ENCODE measurements around the gene CPSF3. TPM values are rescaled to one million over a fixed set of nuclear protein-coding genes. Genes with fewer than 3 reads are reported as not detected.

CPSF3 gene
- total and polyA plus RNA-seq, 2 of the 8 experiments (the other 6 are each of a cell fraction or from before 2014, with no cell fraction given) = 44.5 to 93.3 TPM

DNA sequence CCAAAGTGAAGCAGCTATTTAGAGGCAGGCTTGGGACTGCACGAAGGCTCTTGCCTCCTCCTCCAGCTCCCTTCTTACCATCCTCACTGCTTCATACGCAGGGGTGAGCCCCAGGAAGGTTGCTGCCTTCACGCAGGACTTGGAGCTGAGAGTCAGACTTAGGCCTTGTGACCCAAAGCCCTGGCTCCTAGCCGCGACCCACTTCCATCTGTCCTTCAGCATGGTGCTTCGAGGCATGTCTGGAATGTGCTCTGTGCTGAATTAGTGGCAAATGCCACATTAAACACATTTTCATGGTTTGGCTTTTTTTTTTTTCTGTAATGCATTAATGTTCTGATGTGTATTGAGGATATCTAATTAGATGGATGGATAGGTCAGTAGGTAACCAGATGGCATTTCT is 37.6 kb upstream of the CPSF3 start:
- H2AFZ ChIP-seq (ENCODE audit: low read length) = no peak overlapping the region
- no peak overlapping the region for H3K4ac ChIP-seq (replicated peaks; ENCODE audit: insufficient read length, low read depth, low read length)
- no peaks in the 10 kb centered on the region for H3K79me2 ChIP-seq (ENCODE audit: control insufficient read depth in 1 of 2, insufficient read depth in 2 of 2, low read length in 2 of 2)
- 93% methylated on average over 6 of the region's 6 CpGs; no CpG with 5 or more reads in 1 of the 2 experiments for WGBS, 2 experiments (ENCODE audit: extremely low coverage in 1 of 2, insufficient coverage in 1 of 2, insufficient read length in 1 of 2, insufficient replicate concordance in 2 of 2, low coverage in 1 of 2, low lambda C conversion rate in 2 of 2, missing lambda C conversion rate in 1 of 2)
- peaks cover 2 to 8% (median 3%) of the 10 kb centered on the region in 4 experiments; a peak in 4 of 8 replicates for H3K36me3 ChIP-seq (ENCODE audit: control insufficient read depth in 2 of 4, insufficient read depth in 4 of 4, low read length in 3 of 4)
- peaks cover 0 to 3% of the 10 kb centered on the region in 2 experiments for H4K20me1 ChIP-seq (replicated peaks in 1 of 2; ENCODE audit: control insufficient read depth in 1 of 2, insufficient read depth in 2 of 2, low read length in 2 of 2)
- H3K23ac ChIP-seq (ENCODE audit: insufficient read length) = no peak overlapping the region
- DNase-seq (ENCODE audit: low read depth in 1 of 2, low spot score in 2 of 2) (no peak), FAIRE-seq (no peak)
- H4K91ac ChIP-seq (replicated peaks; ENCODE audit: insufficient read length, low read length) = no peak overlapping the region
- no peak overlapping the region for H2BK20ac ChIP-seq (ENCODE audit: low read length)
- no peak overlapping the region for H4K5ac ChIP-seq (ENCODE audit: insufficient read length, low read depth, low read length)
- CTCF ChIA-PET (ENCODE audit: partially characterized antibody) = interaction anchor here (0.5 to 4.1 kb wide), 5 partner anchors 11 to 225 kb away, joined by 3 to 17 read pairs (median 4); no protein-coding TSS in a partner anchor
- no peaks in the 10 kb centered on the region for H3K27me3 ChIP-seq (replicated peaks in 1 of 4; ENCODE audit: control insufficient read depth in 3 of 4, extremely low read depth in 1 of 4, insufficient read depth in 3 of 4, low read length in 3 of 4)
- no peak overlapping the region for H3K27ac ChIP-seq (ENCODE audit: low read depth, low read length)
- no peak overlapping the region for H2BK5ac ChIP-seq (ENCODE audit: low read depth, low read length)
- H3K9ac ChIP-seq (replicated peaks in 1 of 4; ENCODE audit: extremely low read depth in 1 of 4, low read depth in 3 of 4, low read length in 3 of 4) = no peak overlapping the region
- no peak overlapping the region for H3K56ac ChIP-seq (replicated peaks; ENCODE audit: insufficient read length, low read depth, low read length)
- no peak overlapping the region for H4K8ac ChIP-seq (ENCODE audit: extremely low read depth, insufficient read depth, low read length)
- H3K9me3 ChIP-seq (ENCODE audit: insufficient read depth in 2 of 2, low read depth in 1 of 2, low read length in 1 of 2) = no peaks in the 10 kb centered on the region
- H3K18ac ChIP-seq (ENCODE audit: extremely low read depth, low read length) = no peak overlapping the region
- H3K79me1 ChIP-seq (ENCODE audit: low read depth, low read length) = no peaks in the 10 kb centered on the region
- no peak overlapping the region for H2BK12ac ChIP-seq (ENCODE audit: low read depth, low read length)
- H2BK15ac ChIP-seq (ENCODE audit: low read length) = no peak overlapping the region
- H2AK5ac ChIP-seq (ENCODE audit: low read depth, low read length) = no peak overlapping the region
- no peak overlapping the region for H3K4me3 ChIP-seq (ENCODE audit: extremely low read depth in 1 of 4, insufficient read depth in 2 of 4, low read depth in 3 of 4, low read length in 4 of 4)
- H3K23me2 ChIP-seq (ENCODE audit: low read depth, low read length) = no peaks in the 10 kb centered on the region
- no peak overlapping the region for H3K4me2 ChIP-seq (ENCODE audit: insufficient read depth in 1 of 2, low read depth in 2 of 2, low read length in 2 of 2)
- H3K4me1 ChIP-seq (replicated peaks in 1 of 4; ENCODE audit: control insufficient read depth in 3 of 4, insufficient read depth in 4 of 4, low read length in 3 of 4) = peaks cover 0 to 2% (median 0%) of the 10 kb centered on the region in 4 experiments; a peak in 1 of 7 replicates
- no peak overlapping the region for H3K14ac ChIP-seq (ENCODE audit: insufficient read length)
- POLR2A ChIA-PET (ENCODE audit: partially characterized antibody) = no interaction called here
- H2BK120ac ChIP-seq (replicated peaks; ENCODE audit: low read depth, low read length) = no peak overlapping the region
